ENCODE results near the gene CDC34. TPM values are rescaled to one million over a fixed set of nuclear protein-coding genes. Genes with fewer than 3 reads are reported as not detected.

Gene CDC34
- total and polyA plus RNA-seq, 2 of the 8 experiments (the other 6 are each of a cell fraction or from before 2014, with no cell fraction given): 95.9 to 129 TPM

GRCh38 chr19:514166-514663 is 17.3 kb upstream of the CDC34 start (continued):
- no peak for TF ChIP-seq CHD7 (IDR thresholded peaks at IDR 0.05; ENCODE audit: insufficient replicate concordance, low read length)

All from H1 (cell line).